IMR-90 (cell line): Measurements from ENCODE around the gene FOXO3. TPM values are rescaled to one million over a fixed set of nuclear protein-coding genes. Genes with fewer than 3 reads are reported as not detected.

Source experiments
- ATAC-seq: fragments of 200-7000 bp; cut with Tn5 transposase; 2 replicates; pipeline ENCODE4 v1.9.1; 2020; ENCODE audit warnings: low read depth, mild to moderate bottlenecking, moderate library complexity
- BruUV-seq: library from RNA; stranded (reverse); fragments of 400-500 nt; replicated peaks from 2 replicates; lab custom pipeline; 2021; lab: Mats Ljungman, UMichigan
- CTCF ChIA-PET: fragments of 300-600 bp; formaldehyde crosslinking; extraction: SDS; loops from one replicate; lab custom pipeline; 2021; ENCODE audit warnings: antibody characterized with exemption; lab: Yijun Ruan, JAX
- POLR2A ChIA-PET: fragments of 300-600 bp; sonication (Branson Sonifier 250); formaldehyde crosslinking; loops from one replicate; lab custom pipeline; 2022; ENCODE audit warnings: antibody characterized with exemption; ENCODE audit not compliant: unreplicated experiment; lab: Charles Lee
- DNase-seq: peaks from one replicate; pipeline ENCODE4 v3.0.0; 2013
- H2AFZ ChIP-seq: replicated peaks from 2 replicates; pipeline ENCODE3; 2013; ENCODE audit warnings: low read length, mild to moderate bottlenecking; ENCODE audit not compliant: poor library complexity
- H2AK5ac ChIP-seq: 2 replicates; pipeline ENCODE4 v1.6.1; 2013; ENCODE audit warnings: low read depth, low read length, inconsistent platforms
- H2AK9ac ChIP-seq: replicated peaks from 2 replicates; pipeline ENCODE3; 2013; ENCODE audit warnings: mild to moderate bottlenecking, low read depth, low read length, moderate library complexity; ENCODE audit not compliant: poor library complexity
- H2BK120ac ChIP-seq: 2 replicates; pipeline ENCODE4 v1.6.1; 2013; ENCODE audit warnings: low read depth, low read length, inconsistent platforms
- H2BK15ac ChIP-seq: 3 replicates; pipeline ENCODE4 v1.6.1; 2013; ENCODE audit warnings: low read depth, low read length, inconsistent platforms
- H2BK20ac ChIP-seq: 2 replicates; pipeline ENCODE4 v1.6.1; 2013; ENCODE audit warnings: low read depth, mild to moderate bottlenecking, inconsistent platforms, low read length, moderate library complexity
- H2BK5ac ChIP-seq: 2 replicates; pipeline ENCODE4 v1.6.1; 2013; ENCODE audit warnings: mild to moderate bottlenecking, low read depth, low read length, inconsistent platforms; ENCODE audit not compliant: poor library complexity, severe bottlenecking
- H3K14ac ChIP-seq: replicated peaks from 2 replicates; pipeline ENCODE4 v1.6.1; 2013; ENCODE audit warnings: low read depth, low read length, inconsistent platforms
- H3K18ac ChIP-seq: 2 replicates; pipeline ENCODE4 v1.6.1; 2013; ENCODE audit warnings: low read depth, low read length, control low read depth
- H3K23ac ChIP-seq: 2 replicates; pipeline ENCODE4 v1.6.1; 2013; ENCODE audit warnings: low read depth, low read length, inconsistent platforms
- H3K27ac ChIP-seq: 2 replicates; pipeline ENCODE4 v1.5.1; 2013; ENCODE audit warnings: mild to moderate bottlenecking, control low read depth, low read length; ENCODE audit not compliant: insufficient read depth
- H3K27me3 ChIP-seq: 2 replicates; pipeline ENCODE4 v1.6.1; 2013; ENCODE audit warnings: low read length; ENCODE audit not compliant: control insufficient read depth, insufficient read depth
- H3K36me3 ChIP-seq: 2 replicates; pipeline ENCODE4 v1.6.1; 2013; ENCODE audit warnings: low read length, mixed read lengths; ENCODE audit not compliant: control insufficient read depth, insufficient read depth
- H3K4ac ChIP-seq: 2 replicates; pipeline ENCODE4 v1.6.1; 2013; ENCODE audit warnings: low read depth, low read length, inconsistent platforms
- H3K4me1 ChIP-seq: 2 replicates; pipeline ENCODE4 v1.6.1; 2013; ENCODE audit warnings: low read length, mixed read lengths; ENCODE audit not compliant: control insufficient read depth, insufficient read depth
- H3K4me2 ChIP-seq: 2 replicates; pipeline ENCODE4 v1.6.1; 2013; ENCODE audit warnings: low read depth, mild to moderate bottlenecking, control low read depth, low read length, moderate library complexity
- H3K4me3 ChIP-seq: 2 replicates; pipeline ENCODE4 v1.5.1; 2013; ENCODE audit warnings: low read depth, mild to moderate bottlenecking, control low read depth, low read length, moderate library complexity; ENCODE audit not compliant: insufficient read depth
- H3K56ac ChIP-seq: 2 replicates; pipeline ENCODE4 v1.6.1; 2013; ENCODE audit warnings: low read length, inconsistent platforms; ENCODE audit not compliant: insufficient read depth; ENCODE audit errors: extremely low read depth
- H3K79me1 ChIP-seq, 2 experiments: 2 replicates each; pipeline ENCODE4 v1.6.1; 2013; ENCODE audit warnings: low read length in 2 of 2, inconsistent platforms in 1 of 2, low read depth in 1 of 2
- H3K9ac ChIP-seq: 2 replicates; pipeline ENCODE4 v1.6.1; 2013; ENCODE audit warnings: low read depth, low read length, control low read depth
- H3K9me1 ChIP-seq: 2 replicates; pipeline ENCODE4 v1.6.1; 2013; ENCODE audit warnings: low read length, inconsistent platforms; ENCODE audit not compliant: insufficient read depth
- H3K9me3 ChIP-seq: 2 replicates; pipeline ENCODE4 v1.6.1; 2013; ENCODE audit warnings: low read length; ENCODE audit not compliant: control insufficient read depth, insufficient read depth
- H4K20me1 ChIP-seq: 2 replicates; pipeline ENCODE4 v1.6.1; 2013; ENCODE audit warnings: low read length, inconsistent platforms; ENCODE audit not compliant: insufficient read depth
- H4K5ac ChIP-seq: 2 replicates; pipeline ENCODE4 v1.6.1; 2013; ENCODE audit warnings: mild to moderate bottlenecking, low read depth, low read length, control low read depth
- H4K8ac ChIP-seq, 2 experiments: 2 replicates each; pipeline ENCODE4 v1.6.1; 2013; ENCODE audit warnings: low read depth in 2 of 2, low read length in 2 of 2, control low read depth in 1 of 2, inconsistent platforms in 1 of 2
- H4K91ac ChIP-seq: 2 replicates; pipeline ENCODE4 v1.6.1; 2013; ENCODE audit warnings: low read depth, low read length, inconsistent platforms; ENCODE audit not compliant: insufficient read depth
- CHD1 ChIP-seq: IDR thresholded peaks from 2 replicates; pipeline ENCODE4 v1.6.1; 2012; ENCODE audit warnings: low read depth, low read length, improper control_type of control experiment
- FOS ChIP-seq: fragments of 150-350 bp; IDR thresholded peaks from 2 replicates; pipeline ENCODE4 v1.6.1; 2016; ENCODE audit warnings: low read depth, low read length
- MAFK ChIP-seq: IDR thresholded peaks from 2 replicates; pipeline ENCODE4 v1.6.1; 2012; ENCODE audit warnings: low read depth, low read length, improper control_type of control experiment
- NFE2L2 ChIP-seq: fragments of 150-350 bp; IDR thresholded peaks from 2 replicates; pipeline ENCODE4 v1.6.1; 2016; ENCODE audit warnings: low read depth, mild to moderate bottlenecking, low read length
- POLR2A ChIP-seq: IDR thresholded peaks from 2 replicates; pipeline ENCODE4 v1.6.1; 2012; ENCODE audit warnings: mild to moderate bottlenecking, low read depth, low read length
- RCOR1 ChIP-seq: IDR thresholded peaks from 2 replicates; pipeline ENCODE4 v1.6.1; 2012; ENCODE audit warnings: mild to moderate bottlenecking, low read length, improper control_type of control experiment; ENCODE audit not compliant: insufficient replicate concordance
- SMC3 ChIP-seq: fragments of 150-350 bp; IDR thresholded peaks from 2 replicates; pipeline ENCODE4 v1.6.1; 2016; ENCODE audit warnings: low read depth, mild to moderate bottlenecking, antibody characterized with exemption, low read length, moderate library complexity
- WGBS, 2 experiments: methylation state at CpG; one replicate each; pipeline versions ENCODE4 v1.1.5 to v1.1.7; 2013; ENCODE audit warnings: missing lambda C conversion rate in 2 of 2; ENCODE audit not compliant: insufficient read length in 1 of 2; ENCODE audit errors: extremely low coverage in 2 of 2; 5-methylcytosine and 5-hydroxymethylcytosine counted together
- dilution Hi-C: fragments of 300-500 bp; cut with HindIII; formaldehyde crosslinking; loops from one replicate; pipeline ENCODE4 v1.14.3; 2018; ENCODE audit warnings: low sequenced_read_pairs; ENCODE audit not compliant: unreplicated experiment
- in situ Hi-C: fragments of 300-500 bp; cut with MboI; formaldehyde crosslinking; loops from 3 replicates; pipeline ENCODE4 v1.14.3; 2019; ENCODE audit warnings: low sequenced_read_pairs, inconsistent platforms, mixed read lengths
- intact Hi-C: fragments of 100-400 bp; cut with micrococcal nuclease; formaldehyde crosslinking; loops from 2 replicates; pipeline ENCODE4 v1.10.0; 2022
- polyA plus RNA-seq, 3 experiments: library from polyadenylated mRNA; depleted of rRNA; stranded (reverse); fragments of >200 nt; gene quantifications; 2 replicates each; pipeline ENCODE4 v1.2.3, GENCODE V29; 2012; ENCODE audit warnings: low replicate concordance in 1 of 3
- total RNA-seq: library from RNA; depleted of rRNA; stranded (reverse); fragments of >200 nt; gene quantifications from 2 replicates; pipeline ENCODE4 v1.2.3, GENCODE V29; 2012

FOXO3 gene
- total and polyA plus RNA-seq, 2 of the 4 experiments (the other 2 are of a cell fraction) = 17.5 to 38.7 TPM

- no peak overlapping the region for H4K91ac ChIP-seq
- no peak overlapping the region for H2AK9ac ChIP-seq
- peak overlapping the region; percentile 42; the same call in 1 of the 2 replicates for H3K14ac ChIP-seq
- no peak overlapping the region for H4K8ac ChIP-seq
- dilution Hi-C loops = no loop called here
- peaks cover 46% of the 10 kb centered on the region for H4K20me1 ChIP-seq
- POLR2A ChIA-PET = no interaction called here
- 0 out of 2 replicates have a peak overlapping the region, but pooled peaks have one; percentile 36 for H4K5ac ChIP-seq
- H3K27me3 ChIP-seq = no peaks in the 10 kb centered on the region
- H2BK20ac ChIP-seq = no peak overlapping the region
- no peak overlapping the region for H3K9ac ChIP-seq
- no peak for TF ChIP-seq FOS
- TF ChIP-seq MAFK = no peak
- no peak for TF ChIP-seq NFE2L2
- no peak for TF ChIP-seq POLR2A
- TF ChIP-seq RCOR1 = no peak
- no peak for TF ChIP-seq SMC3
- no peak for TF ChIP-seq CHD1
- peaks cover 18% of the 10 kb centered on the region for H3K9me1 ChIP-seq
- BruUV-seq = no TSS peak
- H2BK120ac ChIP-seq = no peak overlapping the region
- no CpG with 5 or more reads among the region's 3 CpGs for WGBS, 2 experiments
- 0 out of 2 replicates have a peak overlapping the region, but pooled peaks have one; percentile 36 for H3K23ac ChIP-seq
- no peaks in the 10 kb centered on the region for H3K9me3 ChIP-seq
- no peak overlapping the region for H3K4me3 ChIP-seq
- H2BK15ac ChIP-seq = no peak overlapping the region
- ATAC-seq (no peak), DNase-seq (peak; percentile 20)
- no peak overlapping the region for H2AFZ ChIP-seq
- peaks cover 4% of the 10 kb centered on the region; the same call in 1 of the 2 replicates for H3K36me3 ChIP-seq
- H2AK5ac ChIP-seq = 0 out of 2 replicates have a peak overlapping the region, but pooled peaks have one; percentile 12
- H3K56ac ChIP-seq = no peak overlapping the region
- 0 out of 2 replicates have a peak overlapping the region, but pooled peaks have one; percentile 44 for H3K18ac ChIP-seq
- no peak overlapping the region for H3K4me2 ChIP-seq
- peak overlapping the region; percentile 30; the same call in 1 of the 2 replicates for H3K4ac ChIP-seq
- no peak overlapping the region for H3K27ac ChIP-seq
- peaks cover 16% of the 10 kb centered on the region for H3K4me1 ChIP-seq
- CTCF ChIA-PET = no interaction called here
- peak overlapping the region; percentile 36 for H2BK5ac ChIP-seq
- intact Hi-C loops = loop anchor here (5.0 kb wide), 1 partner anchor 105 kb away; no protein-coding TSS in a partner anchor
- peaks cover 37 to 68% of the 10 kb centered on the region in 2 experiments for H3K79me1 ChIP-seq
- in situ Hi-C loops = no loop called here
Observed at GRCh38 chr6:108677357-108677756, 116.6 kb downstream of the FOXO3 start.
